K562 (cell line): ENCODE results near the gene CHAT. TPM values are rescaled to one million over a fixed set of nuclear protein-coding genes. Genes with fewer than 3 reads are reported as not detected.

Experiments
- ATAC-seq: fragments of 200-7000 bp; cut with Tn5 transposase; 3 replicates; pipeline ENCODE4 v1.9.1; 2020; ENCODE audit warnings: moderate library complexity
- BruUV-seq: library from RNA; stranded (reverse); fragments of 400-500 nt; replicated peaks from 2 replicates; lab custom pipeline; 2021; lab: Mats Ljungman, UMichigan
- CTCF ChIA-PET: fragments of 300-600 bp; formaldehyde crosslinking; extraction: SDS; loops from one replicate; lab custom pipeline; 2021; ENCODE audit warnings: low intra/inter-chr PET ratio; lab: Yijun Ruan, JAX
- POLR2A ChIA-PET: fragments of 300-600, 350-650 bp; sonication (Branson Sonifier 250); formaldehyde crosslinking; extraction: SDS; loops from one replicate; lab custom pipeline; 2021; ENCODE audit warnings: antibody characterized with exemption, inconsistent platforms; lab: Yijun Ruan, JAX
- DNase-seq, 4 experiments: peaks; one replicate each; pipeline versions ENCODE4 v3.0.0 to v3.0.0-alpha.2; 2011 to 2018; ENCODE audit warnings: low spot score in 3 of 4, mixed read lengths in 3 of 4; ENCODE audit errors: extremely low read depth in 1 of 4
- FAIRE-seq: peaks from 2 replicates; lab custom pipeline; 2011; peaks lifted over from hg19 to GRCh38; lab: Jason Lieb, UNC
- H2AFZ ChIP-seq: 2 replicates; pipeline ENCODE4 v1.6.0; 2011; ENCODE audit warnings: low read depth, low read length, control low read depth, inconsistent platforms
- H3K27ac ChIP-seq: fragments of 200-600 bp; 3 replicates; pipeline ENCODE4 v1.8.0; 2011; ENCODE audit warnings: low read depth, mild to moderate bottlenecking, control low read depth, inconsistent platforms, low read length, moderate library complexity, mixed read lengths; ENCODE audit errors: extremely low read depth
- H3K27me3 ChIP-seq, 2 experiments: fragments of 300-600 bp in 1 of 2; 2 replicates in 1 of 2; 3 replicates in 1 of 2; pipeline versions ENCODE4 v1.6.0 to v1.8.0; 2011; ENCODE audit warnings: inconsistent platforms in 2 of 2, low read length in 2 of 2, mild to moderate bottlenecking in 1 of 2, mixed read lengths in 1 of 2, moderate library complexity in 1 of 2; ENCODE audit not compliant: control insufficient read depth in 2 of 2, insufficient read depth in 2 of 2
- H3K36me3 ChIP-seq: fragments of 300-600 bp; 3 replicates; pipeline ENCODE4 v1.8.0; 2011; ENCODE audit warnings: mild to moderate bottlenecking, low read length, inconsistent platforms; ENCODE audit not compliant: control insufficient read depth, insufficient read depth
- H3K4me1 ChIP-seq, 2 experiments: fragments of 200-600 bp in 1 of 2; replicated peaks in 1 of 2; 2 replicates in 1 of 2; 3 replicates in 1 of 2; pipeline versions ENCODE4 v1.5.1 to v1.8.0; 2011; ENCODE audit warnings: inconsistent platforms in 2 of 2, low read length in 2 of 2, mild to moderate bottlenecking in 1 of 2, mixed read lengths in 1 of 2, moderate library complexity in 1 of 2; ENCODE audit not compliant: control insufficient read depth in 2 of 2, insufficient read depth in 2 of 2
- H3K4me2 ChIP-seq: 2 replicates; pipeline ENCODE4 v1.6.1; 2011; ENCODE audit warnings: low read length, control low read depth, inconsistent platforms, mixed read lengths; ENCODE audit not compliant: insufficient read depth
- H3K4me3 ChIP-seq: fragments of 200-600 bp; sonication (generic), shearing (Covaris generic); 2 replicates; pipeline ENCODE4 v1.5.1; 2016; ENCODE audit warnings: control low read depth, inconsistent platforms
- H3K79me2 ChIP-seq: fragments of 200-600 bp; 3 replicates; pipeline ENCODE4 v1.8.0; 2011; ENCODE audit warnings: low read length, inconsistent platforms; ENCODE audit not compliant: control insufficient read depth, insufficient read depth
- H3K9ac ChIP-seq, 2 experiments: 2 replicates each; pipeline versions ENCODE4 v1.6.0 to v1.6.1; 2011; ENCODE audit warnings: low read depth in 2 of 2, low read length in 2 of 2, control low read depth in 1 of 2, inconsistent platforms in 1 of 2, mild to moderate bottlenecking in 1 of 2, mixed read lengths in 1 of 2; ENCODE audit not compliant: insufficient read depth in 1 of 2
- H3K9me1 ChIP-seq: one replicate; pipeline ENCODE4 v1.6.0; 2011; ENCODE audit warnings: inconsistent platforms, mild to moderate bottlenecking, low read length, moderate library complexity; ENCODE audit not compliant: control insufficient read depth, insufficient read depth
- H3K9me3 ChIP-seq: replicated peaks from 2 replicates; pipeline ENCODE4 v1.5.1; 2011; ENCODE audit warnings: low read depth, low read length, inconsistent platforms; ENCODE audit not compliant: control insufficient read depth, insufficient read depth
- H4K20me1 ChIP-seq: replicated peaks from 2 replicates; pipeline ENCODE4 v1.6.1; 2011; ENCODE audit warnings: low read length, inconsistent platforms, mixed read lengths; ENCODE audit not compliant: control insufficient read depth, insufficient read depth
- NUFIP1 ChIP-seq: fragments of 450-650 bp; IDR thresholded peaks from 2 replicates; pipeline ENCODE4 v1.6.1; 2018; ENCODE audit not compliant: partially characterized antibody
- RBM15 ChIP-seq: fragments of 200-400 bp; formaldehyde crosslinking; IDR thresholded peaks from 2 replicates; pipeline ENCODE4 v1.6.1; 2018; ENCODE audit warnings: mild to moderate bottlenecking, low read length, moderate library complexity; ENCODE audit not compliant: insufficient read depth
- TAF7 ChIP-seq: fragments of 450-650 bp; IDR thresholded peaks from 2 replicates; pipeline ENCODE4 v1.6.1; 2016; ENCODE audit warnings: missing genetic modification characterization, missing compliant biosample characterization
- ZFP1 ChIP-seq: fragments of 450-650 bp; formaldehyde crosslinking; IDR thresholded peaks from 2 replicates; pipeline ENCODE4 v1.4.0; 2020; ENCODE audit warnings: mild to moderate bottlenecking, mixed read lengths
- ZNF707 ChIP-seq: fragments of 250-450 bp; sonication (Bioruptor Pico); conservative IDR thresholded peaks from 2 replicates; pipeline ENCODE4 v1.8.0; 2022; ENCODE audit warnings: inconsistent platforms, mild to moderate bottlenecking, moderate library complexity
- whole genome bisulfite sequencing: fragments of 100-300 bp; shearing (Covaris generic); methylation state at CpG from one replicate; pipeline ENCODE4 v1.1.6; 2016; ENCODE audit warnings: low coverage, mixed read lengths; ENCODE audit not compliant: insufficient coverage; ENCODE audit errors: missing lambda C conversion rate; 5-methylcytosine and 5-hydroxymethylcytosine counted together
- in situ Hi-C: fragments of 300-500 bp; cut with MboI; formaldehyde crosslinking; loops from 4 replicates; pipeline ENCODE4 v1.15.0; 2018; ENCODE audit warnings: inconsistent platforms, mixed read lengths
- intact Hi-C: fragments of 100-400 bp; cut with micrococcal nuclease; formaldehyde crosslinking; loops from 2 replicates; pipeline ENCODE4 v1.14.2; 2022
- polyA plus RNA-seq, 8 experiments: library from polyadenylated mRNA; depleted of rRNA in 4 of 8; stranded (reverse) in 5 of 8; unstranded in 3 of 8; fragments of >200 nt; fragmentation: Nextera tagmentation in 2 of 8; fragmentation: Illumina TruSeq in 1 of 8; extraction: Ambion mirVana in 2 of 8; extraction: Trizol in 1 of 8; gene quantifications; 2 replicates each; pipeline versions ENCODE4 v1.2.1 to v1.2.3, GENCODE V29; 2011 to 2014; ENCODE audit warnings: inconsistent platforms in 1 of 8, missing spikeins in 1 of 8
- total RNA-seq, 7 experiments: library from RNA; depleted of rRNA in 6 of 7; stranded (reverse); fragments of >200 nt in 6 of 7; fragmentation: Illumina TruSeq in 2 of 7; extraction: Trizol in 2 of 7; gene quantifications; 2 replicates each; pipeline versions ENCODE4 v1.2.1 to v1.2.3, GENCODE V29; 2011 to 2021; ENCODE audit warnings: low replicate concordance in 1 of 7
- TF ChIP-seq, protein P1 (sequence below): sonication (generic); formaldehyde crosslinking; IDR thresholded peaks from 2 replicates; pipeline ENCODE4 v1.8.0; 2022; ENCODE audit warnings: mild to moderate bottlenecking, missing genetic modification reagents

CHAT gene
- total and polyA plus RNA-seq, 9 of the 15 experiments (the other 6 are each of a cell fraction or from before 2014, with no cell fraction given), result not detected

- no peak for DNase-seq
Observed at GRCh38 chr10:49595713-49596492, 17.9 kb upstream of the CHAT start.

More at GRCh38 chr10:49595713-49596492, 17.9 kb upstream of the CHAT start:
- H3K9ac ChIP-seq, result no peak overlapping the region
- peaks cover 0 to 3% of the 10 kb centered on the region in 2 experiments; a peak in 2 of 5 replicates for H3K4me1 ChIP-seq
- intact Hi-C loops, result loop anchor here (2.0 to 10.0 kb wide), 3 partner anchors 319 to 679 kb away; no protein-coding TSS in a partner anchor
- H3K4me2 ChIP-seq, result no peak overlapping the region
- CTCF ChIA-PET, result no interaction called here
- BruUV-seq, result no TSS peak
- POLR2A ChIA-PET, result interaction anchor here (0.5 to 0.8 kb wide), 3 partner anchors 10 to 667 kb away, joined by 3 to 4 read pairs (median 3); no protein-coding TSS in a partner anchor
- WGBS, result 1% methylated on average over 13 of the region's 13 CpGs
- FAIRE-seq (no peak), ATAC-seq (no peak)
- H3K27ac ChIP-seq, result no peak overlapping the region
- no peak overlapping the region for H3K4me3 ChIP-seq
- peaks cover 0 to 16% of the 10 kb centered on the region in 2 experiments; a peak in 1 of 5 replicates for H3K27me3 ChIP-seq
- no peaks in the 10 kb centered on the region; the same call in 1 of the 2 replicates for H4K20me1 ChIP-seq
- H3K36me3 ChIP-seq, result no peaks in the 10 kb centered on the region
- H3K9me1 ChIP-seq, result no peaks in the 10 kb centered on the region
- no peaks in the 10 kb centered on the region for H3K9me3 ChIP-seq
- in situ Hi-C loops, result loop anchor here (25.0 kb wide), 1 partner anchor 641 kb away; no protein-coding TSS in a partner anchor
- no peaks in the 10 kb centered on the region for H3K79me2 ChIP-seq
- no peak overlapping the region for H2AFZ ChIP-seq
- TF ChIP-seq ZFP1 (CRISPR knock-in tag), result no peak
- TF ChIP-seq TAF7 (tag), result no peak
- TF ChIP-seq NUFIP1, result no peak
- TF ChIP-seq, protein P1, sequence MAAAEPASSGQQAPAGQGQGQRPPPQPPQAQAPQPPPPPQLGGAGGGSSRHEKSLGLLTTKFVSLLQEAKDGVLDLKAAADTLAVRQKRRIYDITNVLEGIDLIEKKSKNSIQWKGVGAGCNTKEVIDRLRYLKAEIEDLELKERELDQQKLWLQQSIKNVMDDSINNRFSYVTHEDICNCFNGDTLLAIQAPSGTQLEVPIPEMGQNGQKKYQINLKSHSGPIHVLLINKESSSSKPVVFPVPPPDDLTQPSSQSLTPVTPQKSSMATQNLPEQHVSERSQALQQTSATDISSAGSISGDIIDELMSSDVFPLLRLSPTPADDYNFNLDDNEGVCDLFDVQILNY (CRISPR knock-in tag), result no peak
- TF ChIP-seq RBM15, result no peak
- no peak for TF ChIP-seq ZNF707 (CRISPR knock-in tag)
- TF ChIP-seq, all 486 proteins: peak for 0
